ENCODE measurements around the gene HSPA4. TPM values are rescaled to one million over a fixed set of nuclear protein-coding genes. Genes with fewer than 3 reads are reported as not detected.

HSPA4 gene
- total and polyA plus RNA-seq, 2 donors (not counting 3 experiments of a cell fraction or from before 2014, with no cell fraction given), result 11.2 to 161 TPM

DNA sequence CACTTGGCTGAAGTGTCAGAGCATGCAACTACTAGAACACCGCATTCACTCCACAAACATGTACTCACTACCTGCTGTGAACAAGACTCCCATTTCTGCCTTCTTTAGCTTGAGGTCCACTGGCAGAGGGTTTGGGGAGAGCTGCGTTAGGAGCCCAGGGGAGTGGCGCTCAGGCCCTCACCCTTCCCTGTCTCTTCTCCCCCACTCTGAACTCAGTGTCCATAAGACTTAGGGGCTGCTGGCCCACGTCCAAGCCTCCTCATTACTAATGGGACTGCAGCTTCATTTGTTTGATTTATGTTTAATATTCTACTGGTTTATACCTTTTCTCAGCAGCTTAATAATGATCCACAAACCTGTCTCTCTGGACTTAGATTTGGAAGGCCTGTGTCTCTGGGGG is 70.9 kb downstream of the HSPA4 start:
- intact Hi-C loops (cut with micrococcal nuclease) (no loop called here), dilution Hi-C loops (cut with MboI; ENCODE audit: extremely low pct_ligation_motif_present, low sequenced_read_pairs) (no loop called here)
- Histone ChIP-seq H3K27ac (ENCODE audit: insufficient read depth, low read depth, low read length) (no peak overlapping the region), H3K4me1 (ENCODE audit: control insufficient read depth, extremely low read depth, insufficient read depth, low read length) (no peaks in the 10 kb centered on the region), H3K79me2 (ENCODE audit: control insufficient read depth, insufficient read depth, low read length) (no peaks in the 10 kb centered on the region), H3K4me3 (replicated peaks in 1 of 3; ENCODE audit: insufficient read depth in 1 of 3, low read depth in 1 of 3, low read length in 3 of 3) (no peak overlapping the region), H3K9me3 (replicated peaks; ENCODE audit: control insufficient read depth, insufficient read depth, low read length) (no peaks in the 10 kb centered on the region), H3K9ac (replicated peaks; ENCODE audit: extremely low read depth, insufficient read depth, low read length) (no peak overlapping the region), H4K20me1 (replicated peaks; ENCODE audit: control insufficient read depth, extremely low read depth, insufficient read depth, low read length) (no peaks in the 10 kb centered on the region), H3K4me2 (ENCODE audit: insufficient read depth, low read length) (no peak overlapping the region), H3K36me3 (ENCODE audit: control insufficient read depth in 2 of 2, extremely low read depth in 1 of 2, insufficient read depth in 2 of 2, low read length in 2 of 2) (no peaks in the 10 kb centered on the region), H2AFZ (ENCODE audit: low read depth, low read length) (no peak overlapping the region), H3K9me1 (replicated peaks; ENCODE audit: control insufficient read depth, extremely low read depth, insufficient read depth, low read length) (no peaks in the 10 kb centered on the region), H3K27me3 (ENCODE audit: control insufficient read depth in 2 of 2, insufficient read depth in 2 of 2, low read length in 2 of 2) (peaks cover 0 to 2% of the 10 kb centered on the region in 2 experiments)
- BruUV-seq (replicated peaks), result no TSS peak
- CTCF ChIA-PET, result interaction anchor here (0.6 to 1.9 kb wide), 4 partner anchors 9 to 125 kb away, joined by 3 to 13 read pairs (median 3); no protein-coding TSS in a partner anchor
- no peak for DNase-seq (ENCODE audit: low read depth, low spot score)
- POLR2A ChIA-PET, result no interaction called here
- TF ChIP-seq, protein P1, sequence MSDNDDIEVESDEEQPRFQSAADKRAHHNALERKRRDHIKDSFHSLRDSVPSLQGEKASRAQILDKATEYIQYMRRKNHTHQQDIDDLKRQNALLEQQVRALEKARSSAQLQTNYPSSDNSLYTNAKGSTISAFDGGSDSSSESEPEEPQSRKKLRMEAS (IDR thresholded peaks at IDR 0.05; ENCODE audit: insufficient read depth, insufficient read length), result no peak
- no peak for TF ChIP-seq EZH2 (IDR thresholded peaks at IDR 0.05; ENCODE audit: borderline replicate concordance, low read depth, low read length, severe bottlenecking)
- TF ChIP-seq, protein P2, sequence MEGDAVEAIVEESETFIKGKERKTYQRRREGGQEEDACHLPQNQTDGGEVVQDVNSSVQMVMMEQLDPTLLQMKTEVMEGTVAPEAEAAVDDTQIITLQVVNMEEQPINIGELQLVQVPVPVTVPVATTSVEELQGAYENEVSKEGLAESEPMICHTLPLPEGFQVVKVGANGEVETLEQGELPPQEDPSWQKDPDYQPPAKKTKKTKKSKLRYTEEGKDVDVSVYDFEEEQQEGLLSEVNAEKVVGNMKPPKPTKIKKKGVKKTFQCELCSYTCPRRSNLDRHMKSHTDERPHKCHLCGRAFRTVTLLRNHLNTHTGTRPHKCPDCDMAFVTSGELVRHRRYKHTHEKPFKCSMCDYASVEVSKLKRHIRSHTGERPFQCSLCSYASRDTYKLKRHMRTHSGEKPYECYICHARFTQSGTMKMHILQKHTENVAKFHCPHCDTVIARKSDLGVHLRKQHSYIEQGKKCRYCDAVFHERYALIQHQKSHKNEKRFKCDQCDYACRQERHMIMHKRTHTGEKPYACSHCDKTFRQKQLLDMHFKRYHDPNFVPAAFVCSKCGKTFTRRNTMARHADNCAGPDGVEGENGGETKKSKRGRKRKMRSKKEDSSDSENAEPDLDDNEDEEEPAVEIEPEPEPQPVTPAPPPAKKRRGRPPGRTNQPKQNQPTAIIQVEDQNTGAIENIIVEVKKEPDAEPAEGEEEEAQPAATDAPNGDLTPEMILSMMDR (IDR thresholded peaks at IDR 0.05; ENCODE audit: extremely low read depth in 1 of 2, insufficient read depth in 1 of 2, low read depth in 1 of 2, low read length in 2 of 2), result no peak
- TF ChIP-seq FOS (IDR thresholded peaks at IDR 0.05; ENCODE audit: borderline replicate concordance, insufficient read depth, low read length), result no peak
- no peak for TF ChIP-seq POLR2A (IDR thresholded peaks at IDR 0.05; ENCODE audit: low read depth, low read length)
- TF ChIP-seq MYC (IDR thresholded peaks at IDR 0.05; ENCODE audit: low read depth, low read length), result no peak
- no peak for TF ChIP-seq GATA2 (IDR thresholded peaks at IDR 0.05; ENCODE audit: insufficient read depth, insufficient read length, low read depth, low read length)
- no peak for TF ChIP-seq JUN (IDR thresholded peaks at IDR 0.05; ENCODE audit: borderline replicate concordance, insufficient read depth, insufficient read length, low read depth)
- TF ChIP-seq POLR2AphosphoS5 (IDR thresholded peaks at IDR 0.05; ENCODE audit: insufficient read depth, low read depth, low read length), result no peak
- no peak for FAIRE-seq
